ENCODE measurements around the gene NFATC1. TPM values are rescaled to one million over a fixed set of nuclear protein-coding genes. Genes with fewer than 3 reads are reported as not detected.
A peak's percentile ranks its signal among the peaks of the same experiment; 100 is the strongest.

The NFATC1 gene
- total RNA-seq, 6 donors from 2014 or later = 13.6 to 39.5 (median 20.3) TPM

DNA sequence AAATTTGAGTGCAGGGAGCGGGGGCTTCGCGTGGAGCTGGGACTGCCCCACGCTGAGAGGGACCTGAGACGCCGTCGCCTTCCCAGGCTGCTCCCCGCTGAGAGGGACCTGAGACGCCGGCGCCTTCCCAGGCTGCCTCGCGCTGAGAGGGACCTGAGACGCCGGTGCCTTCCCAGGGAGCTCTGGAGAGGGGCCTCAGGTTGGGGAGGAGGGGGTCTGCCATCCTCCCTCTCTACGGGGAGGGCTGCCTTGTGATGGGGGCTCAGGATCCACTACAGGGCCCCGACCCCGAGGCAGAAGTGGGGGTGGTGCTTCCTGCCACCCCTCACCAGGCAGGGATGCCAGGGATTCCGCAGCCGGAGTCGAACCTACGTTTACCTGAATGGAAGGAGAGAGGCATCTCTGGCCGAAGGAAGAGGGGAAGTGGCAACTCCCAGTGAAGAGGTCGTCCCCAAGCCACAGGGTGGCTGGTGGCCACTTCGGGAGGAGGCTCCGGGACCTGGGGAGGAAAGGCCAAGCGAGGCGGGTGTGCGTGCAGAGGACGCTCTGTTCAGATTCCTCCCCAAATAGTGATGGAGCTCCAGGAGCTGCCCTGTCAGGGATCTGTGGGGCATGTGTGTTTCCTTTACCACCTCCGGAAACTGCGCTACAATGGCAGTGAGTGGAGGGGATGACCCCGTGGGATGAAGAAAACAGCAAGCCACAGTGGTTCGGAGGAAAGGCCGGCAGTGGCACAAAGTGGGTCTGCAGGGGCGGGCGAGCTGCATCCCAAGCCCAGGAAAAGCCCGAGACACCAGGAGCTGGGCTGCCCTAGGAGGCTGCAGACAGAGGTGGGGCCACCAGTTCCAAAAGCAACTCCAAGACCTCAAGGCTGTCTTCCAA, 175.7 kb downstream of the NFATC1 start:
- H3K36me3 ChIP-seq = no peaks in the 10 kb centered on the region
- H3K9me3 ChIP-seq = peaks cover 8 to 29% (median 15%) of the 10 kb centered on the region in 4 donors
- peaks cover under 1 to 12% (median 3%) of the 10 kb centered on the region in 4 donors for H3K4me1 ChIP-seq
- TF ChIP-seq POLR2AphosphoS5 (IDR thresholded peaks at IDR 0.05) (no peak), POLR2A (IDR thresholded peaks at IDR 0.05) (no peak), EP300 (IDR thresholded peaks at IDR 0.05) (no peak)
- no peak overlapping the region for H3K4me3 ChIP-seq
- ATAC-seq (ENCODE audit: low FRiP score in 2 of 2) (no peak), DNase-seq (peak; percentile 15 to 61)
- no peaks in the 10 kb centered on the region for H3K27me3 ChIP-seq
- 82 to 89% methylated on average over 33 to 38 of the region's 38 CpGs for WGBS, 2 donors
- H3K27ac ChIP-seq = no peak overlapping the region

DNA sequence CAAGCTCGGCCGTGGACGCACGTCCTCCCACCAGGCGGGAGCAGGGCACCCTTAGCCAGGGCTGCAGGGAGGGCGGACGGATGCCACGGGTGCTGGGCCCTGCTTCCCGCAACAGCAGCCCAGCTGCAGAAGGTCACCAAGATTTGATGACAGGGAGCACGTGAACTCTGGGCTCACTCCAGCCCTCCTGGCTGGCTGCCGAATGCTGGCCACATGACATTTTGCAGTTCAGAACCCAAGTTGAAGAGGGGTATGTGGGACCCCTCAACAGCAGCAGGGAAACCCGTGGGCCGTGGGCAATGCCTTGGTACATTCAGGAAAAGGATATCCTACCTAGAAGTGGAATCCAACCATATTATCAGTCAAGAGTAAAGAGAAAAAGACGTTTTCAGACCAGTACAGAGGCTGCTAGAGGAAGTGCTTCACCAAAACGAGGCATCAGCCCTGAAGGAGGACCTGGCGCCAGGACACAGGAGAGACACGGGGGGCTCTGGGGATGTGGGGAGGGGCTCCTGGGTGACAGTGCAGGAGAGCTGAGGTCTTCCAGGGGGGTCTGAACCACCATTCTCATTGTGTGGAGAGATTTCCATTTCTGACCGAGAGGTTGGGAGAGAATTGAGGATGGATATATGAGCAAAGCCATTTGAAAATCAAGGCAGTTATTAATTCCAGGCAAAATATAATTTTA, 176.5 kb downstream of the NFATC1 start:
- Histone ChIP-seq H3K36me3 (no peaks in the 10 kb centered on the region), H3K4me1 (peaks cover 7 to 19% (median 9%) of the 10 kb centered on the region in 4 donors), H3K4me3 (no peak overlapping the region), H3K27ac (no peak overlapping the region), H3K27me3 (no peaks in the 10 kb centered on the region), H3K9me3 (peaks cover 8 to 29% (median 15%) of the 10 kb centered on the region in 4 donors)
- DNase-seq (peak; percentile 15 to 69), ATAC-seq (ENCODE audit: low FRiP score in 2 of 2) (no peak)
- WGBS, 2 donors = 83 to 92% methylated on average over 7 to 18 of the region's 18 CpGs
- TF ChIP-seq, protein P1, sequence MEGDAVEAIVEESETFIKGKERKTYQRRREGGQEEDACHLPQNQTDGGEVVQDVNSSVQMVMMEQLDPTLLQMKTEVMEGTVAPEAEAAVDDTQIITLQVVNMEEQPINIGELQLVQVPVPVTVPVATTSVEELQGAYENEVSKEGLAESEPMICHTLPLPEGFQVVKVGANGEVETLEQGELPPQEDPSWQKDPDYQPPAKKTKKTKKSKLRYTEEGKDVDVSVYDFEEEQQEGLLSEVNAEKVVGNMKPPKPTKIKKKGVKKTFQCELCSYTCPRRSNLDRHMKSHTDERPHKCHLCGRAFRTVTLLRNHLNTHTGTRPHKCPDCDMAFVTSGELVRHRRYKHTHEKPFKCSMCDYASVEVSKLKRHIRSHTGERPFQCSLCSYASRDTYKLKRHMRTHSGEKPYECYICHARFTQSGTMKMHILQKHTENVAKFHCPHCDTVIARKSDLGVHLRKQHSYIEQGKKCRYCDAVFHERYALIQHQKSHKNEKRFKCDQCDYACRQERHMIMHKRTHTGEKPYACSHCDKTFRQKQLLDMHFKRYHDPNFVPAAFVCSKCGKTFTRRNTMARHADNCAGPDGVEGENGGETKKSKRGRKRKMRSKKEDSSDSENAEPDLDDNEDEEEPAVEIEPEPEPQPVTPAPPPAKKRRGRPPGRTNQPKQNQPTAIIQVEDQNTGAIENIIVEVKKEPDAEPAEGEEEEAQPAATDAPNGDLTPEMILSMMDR (IDR thresholded peaks at IDR 0.05) = no peak
- TF ChIP-seq POLR2A (IDR thresholded peaks at IDR 0.05) (no peak), POLR2AphosphoS5 (IDR thresholded peaks at IDR 0.05) (no peak), EP300 (IDR thresholded peaks at IDR 0.05) (no peak)

DNA sequence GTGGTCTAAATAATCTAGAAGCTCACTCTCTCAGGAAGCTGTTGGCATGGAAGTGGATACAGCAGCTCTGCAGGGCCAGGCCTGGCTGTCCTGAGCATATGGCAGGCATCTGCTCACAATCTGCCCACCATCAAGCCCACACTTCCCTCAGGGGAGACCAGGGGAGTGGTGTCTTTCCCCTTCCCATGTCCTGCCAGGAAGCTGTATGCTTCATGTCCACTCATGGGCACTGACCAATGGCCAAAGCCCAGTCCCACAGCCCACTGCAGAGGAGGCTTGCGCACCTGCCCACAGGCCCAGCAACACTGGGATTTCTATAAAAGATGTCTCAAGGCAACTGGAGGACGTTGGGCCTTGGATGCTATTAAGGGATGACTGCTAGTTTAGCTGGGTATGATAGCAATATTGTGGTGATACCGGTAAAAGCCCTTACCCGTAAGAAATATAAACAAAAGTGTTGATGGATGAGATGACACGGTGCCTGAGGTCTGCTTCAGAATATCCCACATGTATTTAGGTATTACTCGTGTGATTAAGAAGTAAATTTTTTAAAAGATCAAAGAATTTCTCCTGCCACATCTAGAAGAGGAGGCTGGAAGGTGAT, 177.2 kb downstream of the NFATC1 start:
- no peak for ATAC-seq (ENCODE audit: low FRiP score in 2 of 2)
- H3K4me1 ChIP-seq = peaks cover 9 to 19% (median 12%) of the 10 kb centered on the region in 4 donors
- DNase-seq = peak in 1 of 2 donors; percentile 0
- no peaks in the 10 kb centered on the region for H3K27me3 ChIP-seq
- peaks cover 8 to 29% (median 15%) of the 10 kb centered on the region in 4 donors for H3K9me3 ChIP-seq
- H3K36me3 ChIP-seq = no peaks in the 10 kb centered on the region
- H3K4me3 ChIP-seq = no peak overlapping the region
- no peak overlapping the region for H3K27ac ChIP-seq
- TF ChIP-seq EP300 (IDR thresholded peaks at IDR 0.05) (no peak), POLR2A (IDR thresholded peaks at IDR 0.05) (no peak), POLR2AphosphoS5 (IDR thresholded peaks at IDR 0.05) (no peak)
- TF ChIP-seq, protein P1 (IDR thresholded peaks at IDR 0.05) = no peak
- WGBS, 2 donors = 87% methylated on average over 6 of the region's 6 CpGs

DNA sequence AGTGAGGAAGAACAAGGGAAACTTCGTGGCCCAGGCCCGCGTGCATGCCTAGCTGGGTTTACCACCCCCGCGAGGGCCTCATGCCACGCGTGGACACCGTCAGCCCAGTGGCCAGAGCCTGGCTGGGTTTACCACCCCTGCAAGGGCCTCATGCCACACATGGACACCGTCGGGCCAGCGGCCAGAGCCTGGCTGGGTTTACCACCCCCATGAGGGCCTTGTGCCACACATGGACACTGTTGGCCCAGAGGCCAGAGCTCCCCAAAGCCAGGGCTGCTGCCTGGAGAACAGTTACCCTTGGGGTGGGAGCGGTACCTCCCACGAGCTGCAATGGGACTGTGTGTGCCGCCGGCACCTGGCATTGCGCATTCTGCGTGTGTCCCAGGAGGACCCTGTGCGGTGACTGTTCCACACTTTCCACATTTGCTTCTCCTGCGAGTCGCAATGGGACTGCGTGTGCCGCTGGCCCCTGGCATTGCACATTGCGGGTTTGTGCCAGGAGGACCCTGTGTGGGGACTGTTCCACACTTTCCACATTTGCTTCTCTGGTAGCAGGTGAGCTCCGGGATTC, 178.3 kb downstream of the NFATC1 start:
- Histone ChIP-seq H3K9me3 (peaks cover 8 to 29% (median 15%) of the 10 kb centered on the region in 4 donors), H3K27ac (no peak overlapping the region), H3K4me3 (no peak overlapping the region), H3K4me1 (peaks cover 9 to 20% (median 12%) of the 10 kb centered on the region in 4 donors), H3K27me3 (no peaks in the 10 kb centered on the region), H3K36me3 (no peaks in the 10 kb centered on the region)
- DNase-seq (peak; percentile 7 to 74), ATAC-seq (ENCODE audit: low FRiP score in 2 of 2) (no peak)
- TF ChIP-seq, protein P1 (IDR thresholded peaks at IDR 0.05) = no peak
- TF ChIP-seq POLR2A (IDR thresholded peaks at IDR 0.05) (no peak), EP300 (IDR thresholded peaks at IDR 0.05) (no peak), POLR2AphosphoS5 (IDR thresholded peaks at IDR 0.05) (no peak)
- 89 to 95% methylated on average over 8 to 24 of the region's 24 CpGs for WGBS, 2 donors
